Measurements from ENCODE around the gene MRPL27.

The MRPL27 gene

GRCh38 chr17:50350733-50351132, 22.3 kb downstream of the MRPL27 start:
- H3K4me3 ChIP-seq (ENCODE audit: low read length), result no peak overlapping the region
- no peak for DNase-seq (ENCODE audit: low read depth)
- no peak for TF ChIP-seq CTCF (IDR thresholded peaks at IDR 0.05; ENCODE audit: insufficient read depth, low read depth, low read length, missing control alignments)

GRCh38 chr17:50349243-50349600, 23.8 kb downstream of the MRPL27 start:
- no peak overlapping the region for H3K4me3 ChIP-seq (ENCODE audit: low read length)
- TF ChIP-seq CTCF (IDR thresholded peaks at IDR 0.05; ENCODE audit: insufficient read depth, low read depth, low read length, missing control alignments), result no peak
- no peak for DNase-seq (ENCODE audit: low read depth)

GRCh38 chr17:50348522-50349242, 24.3 kb downstream of the MRPL27 start:
- DNase-seq (ENCODE audit: low read depth), result peak; percentile 46
- H3K4me3 ChIP-seq (ENCODE audit: low read length), result no peak overlapping the region
- no peak for TF ChIP-seq CTCF (IDR thresholded peaks at IDR 0.05; ENCODE audit: insufficient read depth, low read depth, low read length, missing control alignments)

GRCh38 chr17:50347894-50348291, 25.1 kb downstream of the MRPL27 start:
- no peak for DNase-seq (ENCODE audit: low read depth)
- TF ChIP-seq CTCF (IDR thresholded peaks at IDR 0.05; ENCODE audit: insufficient read depth, low read depth, low read length, missing control alignments), result no peak
- no peak overlapping the region for H3K4me3 ChIP-seq (ENCODE audit: low read length)

- H3K4me3 ChIP-seq (ENCODE audit: low read length), result peak overlapping the region; percentile 83
- no peak for DNase-seq (ENCODE audit: low read depth)
- no peak for TF ChIP-seq CTCF (IDR thresholded peaks at IDR 0.05; ENCODE audit: insufficient read depth, low read depth, low read length, missing control alignments)
Measured at GRCh38 chr17:50347117-50347893, 25.7 kb downstream of the MRPL27 start.

- peak; percentile 33 for DNase-seq (ENCODE audit: low read depth)
- no peak for TF ChIP-seq CTCF (IDR thresholded peaks at IDR 0.05; ENCODE audit: insufficient read depth, low read depth, low read length, missing control alignments)
- peak overlapping the region; percentile 83 for H3K4me3 ChIP-seq (ENCODE audit: low read length)
Measured at GRCh38 chr17:50346313-50347116, 26.5 kb downstream of the MRPL27 start.
